GM21619 (cell line): ENCODE results near the gene CTSD.
A peak's percentile ranks its signal among the peaks of the same experiment; 100 is the strongest.
"Not testable (repeated sequence)": the region's sequence is repeated elsewhere in the genome, so short reads cannot be mapped to it uniquely, and the experiment has no call there.

Experiments
- ATAC-seq: cut with Tn5 transposase; IDR thresholded peaks from one replicate; pipeline ENCODE4 v1.9.1; 2021; ENCODE audit not compliant: unreplicated experiment

CTSD gene

DNA sequence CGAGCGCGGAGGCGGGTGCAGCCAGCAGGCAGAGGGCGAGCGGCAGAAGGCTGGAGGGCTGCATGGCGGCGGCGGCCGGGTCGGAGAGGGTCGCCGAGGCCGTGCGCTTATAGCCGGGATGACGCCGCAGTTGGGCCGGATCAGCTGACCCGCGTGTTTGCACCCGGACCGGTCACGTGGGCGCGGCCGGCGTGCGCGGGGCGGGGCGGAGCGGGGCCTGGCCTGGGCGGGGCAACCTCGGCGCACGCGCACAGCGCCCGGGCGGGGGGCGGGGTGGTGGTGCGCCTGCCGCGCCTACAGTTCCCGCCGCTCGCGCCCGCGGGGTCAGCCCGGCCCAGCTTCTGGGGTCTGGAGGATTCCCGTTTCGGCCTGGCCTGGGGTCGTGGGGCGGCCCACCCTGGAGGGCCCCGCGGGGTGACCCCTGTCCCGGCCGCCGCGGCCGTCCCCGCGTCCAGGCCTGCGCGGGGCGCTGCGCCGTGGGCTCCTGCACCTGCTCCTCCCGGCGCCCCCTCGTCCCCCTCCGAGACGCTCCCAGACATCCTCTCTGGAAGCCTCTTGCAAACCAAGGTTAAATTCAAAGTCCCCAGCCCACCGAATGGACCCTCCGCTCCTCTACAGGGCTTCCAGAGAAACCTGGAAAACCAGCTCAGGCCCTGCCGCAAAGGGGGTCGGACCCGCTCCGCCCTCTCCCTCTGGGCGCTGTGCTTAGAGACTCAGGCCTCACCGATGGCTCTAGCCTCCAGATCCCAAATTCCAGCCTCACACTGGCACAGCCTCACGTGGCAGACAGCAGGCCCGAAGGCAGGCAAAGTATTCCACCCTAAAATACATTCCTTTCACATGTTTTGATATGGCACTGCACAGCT, at the start of gene CTSD:
TSS of gene CTSD (minus strand) at position 132 of the 866 bp plus-strand sequence. CDS start at position 64, 68 bp downstream.
- ATAC-seq = peak; percentile 67

DNA sequence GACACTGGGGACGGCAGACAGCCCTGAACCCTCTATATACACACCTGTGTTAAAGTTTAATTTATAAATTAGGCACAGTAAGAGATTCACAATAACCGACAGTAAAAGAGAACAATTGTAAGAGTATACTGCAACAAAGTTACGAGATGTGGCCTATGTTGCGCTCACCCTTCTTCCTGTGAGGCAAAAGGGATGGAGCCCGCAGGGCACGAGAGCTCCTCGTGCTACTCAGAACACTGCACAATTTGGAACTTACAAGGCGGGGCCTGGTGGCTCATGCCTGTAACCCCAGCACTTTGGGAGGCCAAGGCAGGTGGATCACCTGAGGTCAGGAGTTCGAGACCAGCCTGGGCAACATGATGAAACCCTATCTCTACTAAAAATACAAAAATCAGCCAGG, 49.6 kb upstream of the CTSD start:
- not testable (repeated sequence) for ATAC-seq

DNA sequence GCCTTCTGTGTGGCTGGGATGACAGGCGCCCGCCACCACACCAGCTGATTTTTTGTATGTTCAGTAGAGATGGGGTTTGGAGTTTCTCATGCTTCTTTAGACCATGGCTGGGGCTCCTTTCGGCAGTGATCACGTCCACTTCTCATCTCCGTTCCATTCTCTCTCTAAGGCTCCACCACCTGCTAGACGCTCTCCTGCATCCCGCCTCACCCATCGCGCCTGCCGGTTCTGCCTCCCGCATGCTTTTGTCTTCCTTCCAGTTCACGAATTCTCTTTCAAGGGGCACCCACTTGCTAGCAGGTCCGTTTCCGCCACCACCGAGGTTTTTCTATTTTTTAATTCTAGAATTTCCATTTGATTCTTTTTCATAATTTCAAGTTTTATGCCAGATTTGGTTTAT, 49.1 kb upstream of the CTSD start:
- no peak for ATAC-seq

DNA sequence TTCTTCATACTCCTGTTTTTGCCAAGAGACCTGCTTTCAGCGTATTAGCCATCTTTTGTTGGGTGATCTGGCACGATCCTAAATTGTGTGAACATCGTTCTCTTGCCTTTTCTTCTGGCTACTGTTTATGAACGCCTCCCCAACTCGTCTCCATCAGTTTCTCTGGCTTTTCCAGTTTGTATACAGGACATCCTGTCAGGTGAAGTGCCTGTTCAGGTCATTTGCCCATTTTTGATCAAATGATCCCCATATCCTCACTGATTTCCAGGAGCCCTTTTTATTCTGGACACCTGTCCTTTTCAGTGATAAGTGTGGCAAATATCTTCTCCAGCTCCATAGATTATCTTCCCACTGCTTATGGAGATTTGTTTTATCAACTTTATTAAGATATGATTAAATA, 48.5 kb upstream of the CTSD start:
- no peak for ATAC-seq

DNA sequence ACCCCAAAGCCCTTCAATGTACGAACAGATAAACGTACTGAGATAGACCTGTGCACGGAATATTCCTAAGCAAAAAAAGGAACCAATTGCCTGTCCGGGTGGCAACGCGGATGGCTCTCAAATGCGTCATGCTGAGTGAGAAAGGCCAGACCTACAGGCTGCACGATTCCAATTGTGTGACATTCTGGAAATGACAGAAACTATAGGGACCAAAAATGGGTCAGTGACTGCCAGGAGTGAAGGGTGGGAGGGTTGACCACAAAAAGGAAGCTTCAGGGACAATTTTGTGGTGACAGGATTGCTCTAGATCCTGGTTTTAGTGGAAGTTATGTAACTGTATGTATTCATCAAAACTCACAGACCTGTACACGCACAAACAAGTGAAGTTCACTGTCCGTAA, 47.0 kb upstream of the CTSD start:
- no peak for ATAC-seq

DNA sequence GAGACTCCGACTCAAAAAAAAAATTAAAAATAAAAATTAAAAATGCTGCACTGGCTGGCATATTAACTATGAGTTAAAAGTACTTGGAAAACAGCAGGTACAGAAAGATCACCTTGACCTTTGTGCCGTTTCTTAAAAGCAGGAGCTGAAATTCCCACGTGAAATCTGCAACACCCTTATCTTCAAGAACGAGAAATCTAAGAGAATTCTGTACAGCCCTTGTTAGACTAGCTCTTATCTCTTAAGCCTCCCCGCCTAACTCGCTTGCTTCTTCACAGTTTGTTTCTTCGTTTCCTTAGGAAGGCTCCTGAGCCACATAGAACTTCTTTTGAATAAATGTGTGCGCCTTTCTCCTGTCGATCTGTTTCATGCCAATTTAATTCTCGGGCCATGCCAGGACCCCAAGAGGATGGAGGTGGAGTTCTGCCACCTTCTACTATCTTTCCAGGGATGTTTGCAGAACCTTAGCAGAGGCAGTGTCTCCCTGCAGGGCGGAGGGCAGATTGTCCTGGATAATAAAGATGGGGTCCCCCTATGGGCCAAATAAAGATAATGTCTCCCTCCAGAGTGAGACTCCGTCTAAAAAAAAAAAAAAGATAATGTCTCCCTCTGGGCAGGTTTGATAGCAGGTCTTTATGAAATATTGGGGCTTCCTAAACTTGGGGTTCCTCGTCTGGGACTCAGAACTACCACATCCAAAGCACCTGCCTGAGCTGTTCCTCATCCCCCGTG, 43.7 kb upstream of the CTSD start:
- ATAC-seq = no peak

DNA sequence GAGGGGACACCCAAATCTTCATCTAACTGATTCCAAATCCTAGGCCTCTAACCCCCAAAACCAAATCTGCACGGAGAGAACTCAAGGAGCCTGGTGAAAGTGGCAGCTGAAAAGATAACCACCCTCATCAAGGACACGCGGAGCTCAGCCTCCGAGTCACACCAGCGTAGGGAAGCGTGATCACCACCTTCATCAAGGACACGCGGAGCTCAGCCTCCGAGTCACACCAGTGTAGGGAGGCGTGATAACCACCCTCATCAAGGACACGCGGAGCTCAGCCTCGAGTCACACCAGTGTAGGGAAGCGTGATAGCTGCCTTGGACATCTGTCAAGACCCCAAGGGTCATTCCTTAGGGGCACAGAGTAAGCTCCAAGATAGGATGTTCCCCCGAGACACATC, 41.8 kb upstream of the CTSD start:
- no peak for ATAC-seq

DNA sequence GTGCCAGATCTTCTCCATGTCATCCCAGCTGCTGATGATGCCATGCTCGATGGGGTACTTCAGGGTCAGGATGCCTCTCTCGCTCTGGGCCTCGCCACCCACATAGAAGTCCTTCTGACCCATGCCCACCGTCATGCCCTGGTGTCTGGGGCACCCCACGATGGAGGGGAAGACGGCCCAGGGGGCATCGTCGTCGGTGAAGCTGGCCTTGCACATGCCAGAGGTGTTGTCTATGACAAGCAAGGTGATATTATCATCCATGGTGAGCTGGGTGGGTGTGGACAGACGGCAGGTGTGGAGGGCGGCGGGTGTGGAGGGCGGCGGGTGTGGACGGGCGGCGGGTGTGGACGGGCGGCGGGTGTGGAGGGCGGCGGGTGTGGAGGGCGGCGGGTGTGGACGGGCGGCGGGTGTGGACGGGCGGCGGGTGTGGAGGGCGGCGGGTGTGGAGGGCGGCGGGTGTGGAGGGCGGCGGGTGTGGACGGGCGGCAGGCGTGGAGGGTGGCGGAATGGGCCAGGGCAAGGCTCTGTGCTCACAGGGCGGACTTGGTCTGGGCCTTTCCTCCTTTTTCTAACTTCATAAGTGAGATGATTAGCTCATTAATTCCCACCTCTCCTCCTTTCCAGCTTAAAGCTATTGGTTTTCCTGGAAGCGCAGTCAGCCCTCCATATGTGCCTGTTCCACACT, 40.2 kb upstream of the CTSD start:
- not testable (repeated sequence) for ATAC-seq

DNA sequence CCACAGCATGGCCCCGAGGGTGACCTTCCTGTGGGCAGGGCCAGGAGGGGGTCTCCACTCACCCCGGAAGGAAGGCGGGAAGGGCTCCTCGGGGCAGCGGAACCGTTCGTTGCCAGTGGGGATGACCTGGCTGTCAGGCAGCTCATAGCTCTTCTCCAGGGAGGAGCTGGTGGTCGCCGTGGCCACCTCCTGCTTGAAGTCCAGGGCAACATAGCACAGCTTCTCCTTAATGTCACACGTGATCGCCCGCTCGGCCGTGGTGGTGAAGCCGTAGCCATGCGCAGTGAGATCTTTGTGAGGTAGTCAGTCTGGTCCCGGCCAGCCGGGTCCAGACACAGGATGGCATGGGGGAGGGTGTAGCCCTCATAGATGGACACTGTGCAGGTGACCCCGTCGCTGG, 39.5 kb upstream of the CTSD start:
- no peak for ATAC-seq

DNA sequence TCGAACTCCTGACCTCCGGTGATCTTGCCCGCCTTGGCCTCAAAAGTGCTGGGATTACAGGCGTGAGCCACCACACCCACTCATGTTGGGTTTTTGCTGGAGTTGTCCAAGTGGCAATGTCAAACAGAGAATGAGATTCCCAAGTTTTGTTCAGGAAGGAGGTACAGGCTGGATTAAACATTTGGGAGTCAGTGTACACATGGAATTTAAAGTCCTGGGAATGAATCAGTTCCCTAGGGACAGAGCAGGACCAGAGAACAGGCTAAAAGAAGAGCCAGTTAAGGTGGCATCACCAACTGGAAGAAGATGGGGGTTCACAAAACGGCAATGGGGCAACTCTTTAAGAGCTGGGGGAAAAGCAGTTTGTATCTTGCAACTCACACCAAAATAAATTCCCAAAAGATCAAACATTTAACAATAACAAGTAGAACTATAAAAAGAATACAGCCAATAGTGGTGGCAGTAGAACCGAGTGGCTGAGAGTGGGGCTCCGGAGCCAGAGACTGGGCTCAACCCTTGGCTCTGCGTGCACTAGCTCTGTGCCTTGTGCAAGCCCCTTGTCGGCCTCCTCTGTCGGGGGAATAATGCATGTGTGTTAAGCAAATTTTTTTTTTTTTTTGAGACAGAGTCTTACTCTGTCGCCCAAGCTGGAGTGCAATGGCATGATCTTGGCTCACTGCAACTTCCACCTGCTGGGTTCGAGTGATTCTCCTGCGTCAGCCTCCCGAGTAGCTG, 33.8 kb upstream of the CTSD start:
- ATAC-seq = no peak

DNA sequence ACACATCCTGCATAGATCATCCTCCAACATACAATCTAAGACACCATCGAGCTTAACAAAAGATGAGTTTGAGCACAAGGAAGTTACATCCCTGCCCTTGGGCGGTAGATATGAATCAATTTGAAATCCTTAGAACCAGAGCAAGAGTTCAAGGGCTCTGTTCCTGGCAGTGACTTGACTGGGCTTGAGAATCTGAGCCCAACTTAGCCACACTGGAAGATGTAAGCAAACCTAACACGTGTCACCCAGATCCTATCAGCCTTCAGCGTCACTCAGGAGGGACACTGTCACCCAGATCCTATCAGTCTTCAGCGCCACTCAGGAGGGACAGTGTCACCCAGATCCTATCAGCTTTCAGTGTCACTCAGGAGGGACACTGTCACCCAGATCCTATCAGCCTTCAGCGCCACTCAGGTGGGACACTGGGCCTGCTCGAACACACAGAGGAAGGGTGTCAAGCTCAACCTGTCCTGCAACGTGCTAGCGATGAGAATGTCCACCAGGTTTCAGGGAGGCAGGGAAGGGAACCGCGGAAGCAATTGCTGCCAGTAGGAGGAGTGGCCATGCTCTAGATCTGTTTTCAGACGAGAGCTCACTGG, 32.8 kb upstream of the CTSD start:
- ATAC-seq = no peak

DNA sequence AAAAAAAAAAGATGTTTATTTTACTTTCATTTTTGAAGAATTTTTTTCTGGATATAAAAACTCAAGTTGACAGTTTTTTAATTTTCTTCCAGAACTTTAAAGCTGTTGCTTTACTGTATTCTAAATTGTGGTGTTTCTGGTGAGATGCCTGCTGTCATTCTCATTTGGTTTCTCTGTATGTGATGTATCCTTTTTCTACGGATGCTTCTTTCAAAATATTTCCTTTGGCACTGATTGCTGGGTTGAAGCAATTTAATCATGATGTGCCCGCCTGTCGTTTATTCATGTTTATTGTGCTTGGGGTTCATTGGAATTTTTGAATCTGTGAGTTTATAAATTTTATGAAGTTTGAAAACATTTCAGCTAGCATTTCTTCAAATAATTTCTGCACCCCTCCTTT, 29.4 kb upstream of the CTSD start:
- no peak for ATAC-seq

DNA sequence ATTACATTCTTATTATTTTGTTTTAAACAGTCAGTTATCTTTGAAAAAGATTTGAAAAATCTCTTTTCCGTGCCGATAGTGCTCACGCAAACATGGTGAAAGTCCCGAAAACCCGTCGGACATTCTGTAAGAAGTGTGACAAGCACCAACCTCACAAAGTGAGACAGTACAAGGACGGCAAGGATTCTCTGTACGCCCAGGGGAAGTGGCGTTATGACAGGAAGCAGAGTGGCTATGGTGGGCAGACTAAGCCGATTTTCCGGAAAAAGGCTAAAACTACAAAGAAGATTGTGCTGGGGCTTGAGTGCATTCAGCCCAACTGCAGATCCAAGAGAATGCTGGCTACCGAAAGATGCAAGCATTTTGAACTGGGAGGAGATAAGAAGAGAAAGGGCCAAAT, 28.7 kb upstream of the CTSD start:
- ATAC-seq = no peak

DNA sequence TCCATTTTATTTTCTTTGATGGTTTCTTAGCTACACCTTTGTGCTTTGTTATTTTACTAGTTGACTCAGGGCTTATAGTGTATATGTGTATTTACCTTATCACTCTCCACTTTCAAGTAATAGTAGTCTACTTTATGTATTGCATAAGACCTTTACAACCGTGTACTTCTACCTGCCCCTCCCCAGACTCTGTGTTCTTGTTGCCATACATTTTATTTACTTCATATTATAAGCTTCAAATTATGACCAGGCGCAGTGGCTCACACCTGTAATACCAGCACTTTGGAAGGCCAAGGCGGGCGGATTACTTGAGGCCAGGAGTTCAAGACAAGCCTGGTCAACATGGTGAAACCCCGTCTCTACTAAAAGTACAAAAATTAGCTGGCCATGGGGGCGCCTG, 28.2 kb upstream of the CTSD start:
- ATAC-seq = no peak

DNA sequence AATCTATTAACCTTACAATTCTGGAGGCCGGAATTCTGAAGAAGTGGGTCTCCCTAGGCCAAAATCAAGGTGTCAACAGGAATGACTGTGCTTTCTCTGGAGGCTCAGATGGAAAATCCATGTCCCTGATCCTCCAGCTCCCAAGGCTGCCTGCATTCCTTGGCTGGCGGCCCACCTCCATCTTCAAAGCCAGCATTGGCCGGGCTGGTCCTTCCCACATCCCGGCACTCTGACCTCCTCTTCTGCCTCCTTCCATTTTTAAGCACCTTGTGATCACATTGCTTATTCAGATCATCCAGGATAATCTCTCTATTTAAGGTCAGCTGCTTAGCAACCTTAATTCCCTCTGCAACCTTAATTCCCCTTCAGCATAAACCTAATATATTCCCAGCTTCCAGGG, 22.7 kb upstream of the CTSD start:
- no peak for ATAC-seq

DNA sequence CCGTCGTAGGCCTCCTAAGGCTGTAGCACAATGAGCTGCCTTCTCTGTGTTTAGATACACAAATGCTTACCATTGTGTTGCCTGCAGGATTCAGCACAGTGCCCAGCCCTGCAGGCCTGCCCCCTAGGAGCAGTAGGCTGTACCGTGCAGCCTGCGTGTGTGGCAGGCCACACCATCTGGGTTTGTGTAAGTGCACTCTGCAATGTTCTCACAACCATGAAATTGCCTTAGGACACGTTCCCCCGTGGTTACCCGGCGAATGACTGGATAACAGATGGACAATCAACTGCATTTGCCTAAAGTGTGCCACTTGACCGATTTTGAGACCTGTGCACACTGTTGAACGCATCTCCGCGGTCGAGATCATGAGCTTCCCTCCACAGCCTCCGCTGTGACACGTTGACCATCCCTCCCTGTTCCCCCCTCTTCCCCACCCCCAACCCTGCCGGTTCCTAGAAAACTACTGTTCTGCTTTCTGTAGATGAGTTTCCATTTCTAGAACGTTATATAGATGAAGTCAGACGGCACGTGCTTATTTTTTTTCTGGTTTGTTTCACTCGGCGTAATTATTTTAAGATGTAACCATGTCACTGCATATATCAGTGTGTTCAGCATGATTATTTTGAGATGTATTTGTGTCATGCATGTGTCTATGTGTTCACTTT, 22.2 kb upstream of the CTSD start:
- no peak for ATAC-seq

DNA sequence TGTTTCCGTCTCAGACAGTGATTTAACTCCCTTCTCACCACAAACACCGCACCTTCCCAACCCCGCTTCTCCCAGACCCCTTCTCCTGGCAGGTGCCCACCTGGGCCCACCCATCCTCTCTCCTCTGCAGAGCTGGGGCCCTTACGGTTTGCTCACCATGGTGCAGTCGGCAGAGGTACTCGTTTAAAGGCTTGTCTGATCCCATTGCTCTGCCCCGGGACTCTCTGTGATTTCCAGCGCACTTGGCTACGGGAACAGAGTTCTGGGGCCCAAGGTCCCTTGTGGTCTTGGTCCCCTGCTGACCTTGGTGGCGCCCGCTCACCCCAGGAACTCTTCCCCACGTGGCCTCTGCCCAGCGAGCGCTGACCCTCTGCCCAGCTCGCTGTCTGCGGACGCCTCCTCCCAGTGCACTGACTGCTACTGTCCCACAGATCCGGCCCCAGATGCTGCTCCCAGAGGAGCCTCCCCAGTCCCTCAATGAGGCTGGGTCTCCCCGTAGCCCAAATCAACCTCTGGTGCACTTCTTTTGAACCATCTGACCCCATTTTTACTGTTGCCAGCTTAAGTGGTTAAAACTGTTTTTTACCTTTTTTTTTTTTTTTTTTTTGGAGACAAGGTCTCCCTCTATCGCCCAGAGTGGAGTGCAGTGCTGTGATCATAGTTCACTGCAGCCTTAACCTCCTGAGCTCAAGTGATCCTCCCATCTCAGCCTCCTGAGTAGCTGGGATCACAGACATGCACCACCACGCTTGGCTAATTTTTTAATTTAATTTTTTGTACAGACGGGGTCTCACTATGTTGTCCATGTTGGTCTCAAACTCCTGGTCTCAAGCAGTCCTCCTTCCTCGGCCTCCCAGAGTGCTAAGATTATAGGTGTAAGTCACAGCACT, 21.3 kb upstream of the CTSD start:
- ATAC-seq = no peak

DNA sequence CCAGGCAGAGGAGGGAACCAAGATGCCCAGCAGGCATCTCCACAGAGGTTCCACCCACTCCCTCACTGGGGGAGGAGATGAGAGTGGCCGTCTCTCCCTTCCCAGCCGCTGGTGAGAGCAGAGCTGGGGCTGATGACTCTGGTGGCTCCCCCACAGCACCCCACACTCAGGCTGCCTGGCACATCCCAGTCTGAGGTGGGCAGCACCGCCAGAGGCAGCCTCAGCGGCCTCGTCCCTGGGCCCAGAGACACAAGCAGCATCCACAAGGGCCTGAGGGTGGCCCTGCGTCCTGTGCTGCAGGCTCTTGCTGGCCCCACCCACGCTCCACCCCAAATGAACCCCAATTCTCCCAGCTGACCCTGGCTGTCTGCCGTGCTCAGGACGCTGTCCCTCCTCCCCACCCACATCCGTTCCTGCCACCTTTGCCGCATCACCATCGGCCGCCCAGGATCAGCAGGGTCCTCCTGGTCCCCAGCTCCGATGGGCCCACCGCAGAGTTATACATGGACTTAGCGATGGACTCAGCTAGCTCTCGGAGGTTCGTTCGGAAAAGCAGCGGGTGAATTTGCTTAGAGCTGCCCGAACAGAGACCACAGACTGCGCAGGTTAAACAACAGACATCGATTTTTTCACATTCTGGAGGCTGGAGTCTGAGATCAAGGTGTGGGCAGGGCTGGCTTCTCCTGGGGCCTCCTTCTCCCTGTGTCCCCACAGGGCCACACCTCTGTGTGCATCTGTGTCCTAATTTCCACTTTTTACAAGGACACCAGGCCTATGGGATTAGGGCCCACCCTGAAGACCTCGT, 20.2 kb upstream of the CTSD start:
- ATAC-seq = no peak
